AG04449 (cell line): ENCODE measurements around the gene SHROOM2.
A peak's percentile ranks its signal among the peaks of the same experiment; 100 is the strongest.

Source experiments
- CTCF ChIA-PET: fragments of 350-600 bp; formaldehyde crosslinking; extraction: SDS; loops from one replicate; lab custom pipeline; 2021; ENCODE audit warnings: antibody characterized with exemption; lab: Yijun Ruan, JAX
- POLR2A ChIA-PET: fragments of 400-600, 350-600 bp; formaldehyde crosslinking; extraction: SDS; loops from one replicate; lab custom pipeline; 2020; ENCODE audit warnings: antibody characterized with exemption, inconsistent platforms; lab: Yijun Ruan, JAX
- DNase-seq: peaks from one replicate; pipeline ENCODE4 v3.0.0-alpha.2; 2010; ENCODE audit warnings: low read depth, low spot score
- H3K4me3 ChIP-seq: 2 replicates; pipeline ENCODE4 v1.5.1; 2011; ENCODE audit warnings: low read depth, mild to moderate bottlenecking, control low read depth, low read length
- CTCF ChIP-seq: IDR thresholded peaks from one replicate; pipeline ENCODE4 v1.5.1; 2011; ENCODE audit warnings: mild to moderate bottlenecking, moderate library complexity, low read length, control low read depth, inconsistent platforms; ENCODE audit not compliant: insufficient read depth; ENCODE audit errors: missing control alignments

SHROOM2 gene

DNA sequence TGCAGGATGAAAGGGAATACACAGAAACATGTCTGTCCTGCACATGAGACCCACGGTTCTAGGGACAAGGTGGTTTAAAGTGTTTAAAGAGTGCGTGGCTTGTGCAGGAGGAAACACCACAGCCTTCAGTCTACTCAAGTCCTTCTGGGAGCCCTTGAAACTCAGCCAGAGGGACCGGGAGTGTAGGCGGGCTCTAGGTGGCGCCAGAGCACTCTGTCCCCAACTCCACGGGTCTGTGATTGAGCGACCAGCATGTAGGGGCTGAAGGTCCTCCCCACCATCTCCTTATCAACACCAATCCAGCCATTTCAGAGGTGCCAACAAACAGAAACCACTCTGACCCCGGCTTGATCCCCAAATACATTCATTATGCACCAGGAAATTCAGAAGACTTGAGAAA, 98.9 kb downstream of the SHROOM2 start:
- no peak overlapping the region for H3K4me3 ChIP-seq
- CTCF ChIA-PET, result interaction anchor here (0.8 to 2.5 kb wide), 5 partner anchors 10 to 235 kb away, joined by 3 to 20 read pairs (median 5); no protein-coding TSS in a partner anchor
- TF ChIP-seq CTCF, result peak; percentile 70
- no peak for DNase-seq
- POLR2A ChIA-PET, result no interaction called here

DNA sequence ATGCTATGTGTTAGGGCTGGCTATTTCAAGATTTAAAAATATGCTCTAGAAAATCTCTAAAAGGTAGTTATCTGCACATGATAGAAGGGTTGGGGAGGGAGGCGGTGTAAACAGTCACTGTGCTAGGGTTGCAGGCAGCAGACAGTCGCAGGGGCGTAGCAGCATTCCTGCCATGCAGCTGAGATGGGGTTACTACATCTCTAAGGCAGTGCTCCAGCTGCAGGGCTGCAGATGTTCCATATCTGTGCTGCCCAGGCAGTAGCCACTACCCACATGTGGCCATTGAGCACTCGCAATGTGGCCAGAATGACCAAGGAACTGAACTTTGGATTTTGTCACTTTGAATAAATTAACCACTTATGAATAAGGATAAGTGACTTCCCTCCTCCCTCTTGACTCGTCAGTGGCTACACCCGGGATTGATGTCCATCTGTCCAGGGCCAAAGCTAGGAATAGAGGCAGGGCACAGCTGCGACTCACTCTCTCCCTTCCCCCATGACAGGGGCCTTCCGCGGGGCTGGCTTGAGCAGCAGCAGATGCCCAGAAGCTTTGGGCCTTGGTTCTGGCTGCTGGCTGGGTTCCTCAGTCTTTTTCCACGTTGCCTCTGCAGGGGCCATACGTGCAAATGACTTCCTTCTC, 101.5 kb downstream of the SHROOM2 start:
- no peak for TF ChIP-seq CTCF

DNA sequence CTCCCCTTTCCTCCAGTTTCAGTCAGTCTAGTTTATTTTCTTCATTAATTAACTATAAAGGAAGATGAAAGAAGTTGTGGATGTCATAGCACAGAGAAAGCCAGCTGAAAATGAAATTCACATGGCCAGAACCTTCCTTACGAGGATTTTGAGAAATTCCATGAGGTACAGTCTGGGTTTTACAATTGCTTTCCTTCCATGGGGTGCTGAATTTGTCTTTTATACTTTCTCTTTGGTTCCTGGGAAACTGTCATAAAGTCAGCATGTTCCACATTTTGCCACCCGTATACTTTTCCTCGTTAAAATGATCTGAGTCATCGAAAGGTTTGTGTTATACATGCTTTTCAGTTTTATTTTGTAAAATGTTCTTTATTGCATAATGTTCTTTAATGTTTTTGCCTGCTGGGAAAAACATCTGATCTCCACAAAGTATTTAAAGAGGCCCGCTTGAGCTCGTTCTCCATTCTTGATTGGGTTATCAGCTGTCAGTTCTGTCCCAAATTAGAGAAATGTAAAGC, 102.8 kb downstream of the SHROOM2 start:
- no peak for TF ChIP-seq CTCF
- DNase-seq, result no peak
- CTCF ChIA-PET, result interaction anchor here (1.0 to 1.8 kb wide), 2 partner anchors 8 to 231 kb away, joined by 3 to 4 read pairs; no protein-coding TSS in a partner anchor

More for the DNA sequence above, 101.5 kb downstream of the SHROOM2 start:
- POLR2A ChIA-PET, result no interaction called here
- CTCF ChIA-PET, result interaction anchor here (0.8 to 2.5 kb wide), 5 partner anchors 10 to 232 kb away, joined by 3 to 20 read pairs (median 6); no protein-coding TSS in a partner anchor
- no peak overlapping the region for H3K4me3 ChIP-seq
- no peak for DNase-seq

DNA sequence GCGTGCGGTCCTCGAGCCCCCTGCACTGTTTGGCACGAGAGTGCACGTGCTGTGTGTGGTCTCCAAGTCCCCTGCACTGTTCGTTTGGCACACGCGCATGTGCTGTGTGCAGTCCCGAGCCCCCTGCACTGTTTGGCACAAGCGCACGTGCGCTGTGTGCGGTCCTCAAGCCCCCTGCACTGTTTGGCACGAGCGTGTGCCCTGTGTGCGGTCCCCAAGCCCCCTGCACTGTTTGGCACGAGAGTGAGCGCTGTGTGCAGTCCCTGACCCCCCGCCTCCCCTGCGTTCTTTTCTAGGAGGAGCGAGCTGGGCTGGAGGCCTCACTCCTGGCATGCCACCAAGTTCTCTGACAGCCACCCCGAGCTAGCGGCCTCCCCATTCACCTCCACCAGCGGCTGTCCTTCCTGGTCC, 104.5 kb downstream of the SHROOM2 start:
- TF ChIP-seq CTCF, result no peak
- H3K4me3 ChIP-seq, result no peak overlapping the region
- POLR2A ChIA-PET, result no interaction called here
- no peak for DNase-seq
- CTCF ChIA-PET, result interaction anchor here (1.8 kb wide), 1 partner anchor 229 kb away, joined by 4 read pairs; no protein-coding TSS in a partner anchor

More for the DNA sequence above, 102.8 kb downstream of the SHROOM2 start:
- no peak overlapping the region for H3K4me3 ChIP-seq
- POLR2A ChIA-PET, result no interaction called here

DNA sequence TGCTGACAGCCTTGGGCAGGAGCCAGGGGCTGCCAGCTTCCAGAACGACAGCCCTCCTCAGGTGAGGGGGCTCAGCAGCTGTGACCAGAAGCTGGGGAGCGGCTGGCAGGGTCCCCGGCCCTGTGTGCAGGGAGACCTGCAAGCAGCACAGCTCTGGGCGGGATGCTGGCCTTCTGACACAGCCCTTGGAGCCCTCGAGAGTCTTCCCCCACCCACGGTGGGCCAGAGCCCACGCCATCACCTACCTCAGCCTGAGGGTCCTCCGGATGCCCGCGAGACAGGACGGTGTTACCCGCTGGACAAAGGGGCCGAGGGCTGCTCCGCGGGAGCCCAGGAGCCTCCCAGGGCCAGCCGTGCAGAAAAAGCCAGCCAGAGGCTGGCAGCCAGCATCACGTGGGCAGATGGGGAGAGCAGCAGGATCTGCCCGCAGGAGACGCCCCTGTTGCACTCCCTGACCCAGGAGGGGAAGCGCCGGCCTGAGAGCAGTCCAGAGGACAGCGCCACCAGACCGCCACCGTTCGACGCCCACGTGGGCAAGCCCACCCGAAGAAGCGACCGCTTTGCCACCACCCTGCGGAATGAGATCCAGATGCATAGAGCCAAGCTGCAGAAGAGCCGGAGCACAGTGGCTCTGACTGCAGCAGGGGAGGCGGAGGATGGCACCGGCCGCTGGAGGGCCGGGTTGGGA, 109.1 kb downstream of the SHROOM2 start:
- POLR2A ChIA-PET, result no interaction called here
- CTCF ChIA-PET, result interaction anchor here (1.1 to 3.7 kb wide), 3 partner anchors 9 to 224 kb away, joined by 5 to 14 read pairs (median 12); no protein-coding TSS in a partner anchor
- H3K4me3 ChIP-seq, result no peak overlapping the region
- no peak for TF ChIP-seq CTCF
- no peak for DNase-seq

DNA sequence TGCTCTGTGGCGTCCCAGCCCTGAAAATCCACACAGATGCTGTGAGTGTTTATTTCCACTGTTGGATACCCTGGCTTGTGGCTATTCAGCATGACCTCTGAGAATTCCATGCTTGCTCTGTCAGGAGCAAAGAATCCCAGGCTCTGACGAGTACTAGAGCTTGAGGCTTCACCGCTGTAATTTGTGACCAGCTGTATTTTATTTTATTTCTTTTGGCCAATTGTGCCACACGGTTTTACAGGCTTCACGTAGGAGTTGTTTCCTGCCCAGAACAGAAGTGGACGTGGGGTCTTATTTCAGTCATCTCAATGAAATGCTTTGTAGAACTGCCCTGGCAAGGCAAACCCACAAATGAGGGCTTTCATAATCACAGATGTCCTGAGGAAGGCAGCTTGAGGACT, 111.5 kb downstream of the SHROOM2 start:
- ChIA-PET CTCF (interaction anchor here (1.5 to 3.7 kb wide), 4 partner anchors 9 to 222 kb away, joined by 3 to 14 read pairs (median 9); no protein-coding TSS in a partner anchor), POLR2A (interaction anchor here (1.0 to 1.5 kb wide), 2 partner anchors 10 to 58 kb away, joined by 3 to 9 read pairs; no protein-coding TSS in a partner anchor)
- peak; percentile 88 for DNase-seq
- TF ChIP-seq CTCF, result no peak
- no peak overlapping the region for H3K4me3 ChIP-seq
